ENCODE results near the gene ARMC10.
"Not testable (repeated sequence)": the region's sequence is repeated elsewhere in the genome, so short reads cannot be mapped to it uniquely, and the experiment has no call there.

ARMC10 gene

GRCh38 chr7:103079836-103080235 is 4.9 kb downstream of the ARMC10 start:
- no peak for DNase-seq

GRCh38 chr7:103080923-103081322 is 6.0 kb downstream of the ARMC10 start:
- DNase-seq = no peak

- no peak for DNase-seq
Measured at GRCh38 chr7:103082497-103082896, 7.6 kb downstream of the ARMC10 start.

- DNase-seq = no peak
Measured at GRCh38 chr7:103083210-103083609, 8.3 kb downstream of the ARMC10 start.

- DNase-seq = not testable (repeated sequence)
Measured at GRCh38 chr7:103092321-103092720, 17.4 kb downstream of the ARMC10 start.

GRCh38 chr7:103093429-103093828 is 18.5 kb downstream of the ARMC10 start:
- DNase-seq = no peak

GRCh38 chr7:103094102-103094501 is 19.2 kb downstream of the ARMC10 start:
- DNase-seq = no peak

GRCh38 chr7:103095558-103095957 is 20.6 kb downstream of the ARMC10 start:
- DNase-seq = not testable (repeated sequence)

- DNase-seq = no peak
Measured at GRCh38 chr7:103097041-103097440, 22.1 kb downstream of the ARMC10 start.

GRCh38 chr7:103100348-103100747 is 25.4 kb downstream of the ARMC10 start:
- no peak for DNase-seq

- no peak for DNase-seq
Measured at GRCh38 chr7:103101543-103101942, 26.6 kb downstream of the ARMC10 start.

GRCh38 chr7:103106005-103106702 is 31.2 kb downstream of the ARMC10 start:
- no peak for DNase-seq

- not testable (repeated sequence) for DNase-seq
Measured at GRCh38 chr7:103106703-103107070, 31.7 kb downstream of the ARMC10 start.

- no peak for DNase-seq
Measured at GRCh38 chr7:103113164-103113563, 38.2 kb downstream of the ARMC10 start.

- DNase-seq = no peak
Measured at GRCh38 chr7:103114576-103115008, 39.7 kb downstream of the ARMC10 start.

- no peak for DNase-seq
Measured at GRCh38 chr7:103115771-103116170, 40.8 kb downstream of the ARMC10 start.

- no peak for DNase-seq
Measured at GRCh38 chr7:103116511-103116910, 41.6 kb downstream of the ARMC10 start.

- no peak for DNase-seq
Measured at GRCh38 chr7:103116991-103117390, 42.1 kb downstream of the ARMC10 start.

GRCh38 chr7:103117465-103117864 is 42.5 kb downstream of the ARMC10 start:
- no peak for DNase-seq

- no peak for DNase-seq
Measured at GRCh38 chr7:103119791-103120291, 44.9 kb downstream of the ARMC10 start.

GRCh38 chr7:103120362-103120761 is 45.4 kb downstream of the ARMC10 start:
- no peak for DNase-seq

- DNase-seq = no peak
Measured at GRCh38 chr7:103121641-103122040, 46.7 kb downstream of the ARMC10 start.

- DNase-seq = no peak
Measured at GRCh38 chr7:103123529-103123928, 48.6 kb downstream of the ARMC10 start.

GRCh38 chr7:103124429-103124979 is 49.6 kb downstream of the ARMC10 start:
- no peak for DNase-seq

- DNase-seq = no peak
Measured at GRCh38 chr7:103127006-103127405, 52.1 kb downstream of the ARMC10 start.

Data from activated CD4-positive, alpha-beta T cell treated with anti-CD3 and anti-CD28 coated beads, Interleukin-2, amount 50 U/mL, for 1 hour (primary cell).